ENCODE data around the gene MMP24. TPM values are rescaled to one million over a fixed set of nuclear protein-coding genes. Genes with fewer than 3 reads are reported as not detected.
"Not testable (repeated sequence)": the region's sequence is repeated elsewhere in the genome, so short reads cannot be mapped to it uniquely, and the experiment has no call there.

The MMP24 gene
- total RNA-seq (under 1 TPM; 0.12 to 0.19 TPM), polyA plus RNA-seq (under 1 TPM; 0.07 TPM)

DNA sequence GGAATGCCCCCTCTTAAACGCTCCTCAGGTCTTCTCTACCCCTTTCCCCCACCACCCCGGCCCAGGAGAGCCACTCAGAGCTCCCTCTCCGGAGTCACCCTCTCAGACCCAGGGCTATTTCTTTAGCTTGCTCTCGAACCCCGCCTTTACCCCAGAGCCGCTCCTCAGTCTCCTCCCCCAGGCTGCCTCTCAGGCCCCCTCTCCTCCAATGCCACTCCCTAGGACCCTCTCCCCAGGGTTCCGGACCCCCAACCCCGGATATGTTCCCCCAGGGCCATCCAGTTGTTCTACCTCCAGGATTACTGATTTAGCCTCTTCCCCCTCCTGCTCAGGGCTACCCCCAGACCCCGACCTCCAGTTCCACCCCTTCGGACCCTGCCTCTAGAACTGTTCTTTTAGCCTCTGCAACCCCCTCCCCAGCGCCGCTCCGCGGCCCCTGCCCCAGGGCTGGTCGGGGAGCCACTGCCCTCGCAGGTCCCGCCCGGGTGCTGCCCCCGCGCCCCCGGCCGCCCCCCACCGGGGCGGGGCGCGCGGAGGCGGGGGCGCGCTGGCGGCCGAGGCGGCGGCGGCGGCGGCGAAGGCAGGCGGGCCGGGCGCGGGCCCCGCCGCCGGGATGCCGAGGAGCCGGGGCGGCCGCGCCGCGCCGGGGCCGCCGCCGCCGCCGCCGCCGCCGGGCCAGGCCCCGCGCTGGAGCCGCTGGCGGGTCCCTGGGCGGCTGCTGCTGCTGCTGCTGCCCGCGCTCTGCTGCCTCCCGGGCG, at the start of gene MMP24:
MMP24 (plus strand) TSS at position 565 of the 758 bp plus-strand sequence; CDS start at position 614, 49 bp downstream.
- ChIA-PET CTCF (ENCODE audit: partially characterized antibody) (interaction anchor here (0.7 kb wide), 1 partner anchor 130 kb away, joined by 3 read pairs; no protein-coding TSS in a partner anchor), POLR2A (ENCODE audit: partially characterized antibody) (no interaction called here)
- no peak for DNase-seq
- intact Hi-C loops (cut with micrococcal nuclease): no loop called here
- Histone ChIP-seq H3K27me3 (ENCODE audit: insufficient read depth, low read length) (peaks cover 8% of the 10 kb centered on the region), H3K27ac (ENCODE audit: low read depth, low read length) (no peak within 1 kb of the TSS), H3K36me3 (ENCODE audit: insufficient read depth, low read length) (no peaks in the 10 kb centered on the region), H3K9me3 (ENCODE audit: control insufficient read depth in 1 of 2, low read length in 2 of 2) (no peaks in the 10 kb centered on the region), H3K4me3 (ENCODE audit: low read length in 2 of 2) (no peak within 1 kb of the TSS), H3K4me1 (ENCODE audit: insufficient read depth, low read length) (peaks cover 8% of the 10 kb centered on the region)
- Mint-ChIP-seq H3K4me3 (peak within 1 kb of the TSS; percentile 68 to 85 (median 80)), H3K4me1 (peaks cover 4 to 16% (median 10%) of the 10 kb centered on the region in 4 donors), H3K36me3 (peaks cover 11 to 44% of the 10 kb centered on the region in 2 donors), H3K9me3 (peaks cover 0 to 3% (median 0%) of the 10 kb centered on the region in 8 donors), H3K27me3 (peaks cover 22 to 29% of the 10 kb centered on the region in 2 donors), H3K27ac (peak within 1 kb of the TSS in 2 of 7 donors; percentile 51 to 52)

DNA sequence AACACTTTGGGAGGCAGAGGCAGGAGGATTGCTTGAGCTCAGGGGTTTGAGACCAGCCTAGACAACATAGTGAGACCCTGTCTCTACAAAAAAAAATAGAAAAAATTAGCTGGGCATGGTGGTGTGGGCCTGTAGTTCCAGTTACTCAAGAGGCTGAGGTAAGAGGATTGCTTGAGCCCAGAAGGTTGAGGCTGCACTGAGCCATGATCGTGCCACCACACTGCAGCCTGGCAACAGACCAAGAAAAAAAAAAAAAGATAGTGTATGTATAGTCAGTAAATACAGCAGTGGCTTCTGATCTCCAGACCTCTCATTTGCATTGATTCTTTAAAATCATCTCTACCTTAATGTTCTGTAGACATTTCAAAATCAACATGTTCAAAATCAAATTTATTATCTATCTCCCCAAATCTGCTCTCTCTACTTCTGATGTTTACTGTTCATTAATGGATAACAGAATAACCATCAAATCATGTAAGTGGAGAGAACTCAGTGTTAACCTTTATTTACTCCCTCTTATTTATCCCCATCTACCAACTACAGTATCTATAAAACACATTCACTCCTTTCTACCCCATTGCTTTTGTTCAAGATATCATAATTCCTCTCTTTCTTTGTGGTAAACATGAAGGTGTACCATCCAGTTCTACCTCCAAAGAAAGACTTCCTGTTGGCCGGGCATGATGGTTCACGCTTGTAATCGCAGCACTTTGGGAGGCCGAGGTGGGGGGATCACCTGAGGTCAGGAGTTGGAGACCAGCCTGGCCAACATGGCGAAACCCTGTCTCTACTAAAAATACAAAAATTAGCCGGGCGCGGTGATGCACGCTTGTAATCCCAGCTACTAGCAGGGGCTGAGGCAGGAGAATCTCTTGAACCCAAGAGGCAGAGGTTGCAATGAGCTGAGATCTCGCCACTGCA, 46.9 kb upstream of the MMP24 start:
- H3K4me3 ChIP-seq (ENCODE audit: low read length in 2 of 2): no peak overlapping the region
- CTCF ChIA-PET (ENCODE audit: partially characterized antibody): interaction anchor here (0.7 to 1.4 kb wide), 3 partner anchors 13 to 79 kb away, joined by 3 read pairs; no protein-coding TSS in a partner anchor
- intact Hi-C loops (cut with micrococcal nuclease): no loop called here

DNA sequence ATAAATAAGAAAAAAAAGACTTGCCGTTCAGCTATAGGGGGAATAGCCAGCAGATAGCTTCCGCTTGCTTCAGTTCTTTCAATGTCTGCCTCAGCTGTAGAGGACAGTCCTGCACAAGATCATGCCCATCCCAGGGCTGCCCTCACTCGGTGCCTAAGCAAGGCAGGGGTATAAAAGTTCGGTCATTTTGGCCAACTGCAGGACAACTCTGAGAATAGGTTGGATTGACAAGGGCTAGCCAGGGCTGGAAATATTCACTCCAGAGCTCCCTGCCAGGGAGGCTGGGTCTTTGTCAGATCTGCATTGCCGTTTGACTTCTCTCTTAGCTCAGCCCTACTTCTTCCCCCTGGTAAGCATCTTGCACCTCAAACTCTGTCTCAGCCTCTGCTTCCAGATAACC, 46.2 kb upstream of the MMP24 start:
- Mint-ChIP-seq H3K36me3 (peaks cover 3 to 41% of the 10 kb centered on the region in 2 donors), H3K4me1 (no peaks in the 10 kb centered on the region), H3K4me3 (no peak overlapping the region), H3K27me3 (no peaks in the 10 kb centered on the region), H3K27ac (no peak overlapping the region), H3K9me3 (no peaks in the 10 kb centered on the region)
- H3K27ac ChIP-seq (ENCODE audit: low read depth, low read length): no peak overlapping the region
- H3K9me3 ChIP-seq (ENCODE audit: control insufficient read depth in 1 of 2, low read length in 2 of 2): no peaks in the 10 kb centered on the region
- intact Hi-C loops (cut with micrococcal nuclease): no loop called here
- no peak overlapping the region for H3K4me3 ChIP-seq (ENCODE audit: low read length in 2 of 2)
- no peaks in the 10 kb centered on the region for H3K36me3 ChIP-seq (ENCODE audit: insufficient read depth, low read length)
- ChIA-PET CTCF (ENCODE audit: partially characterized antibody) (interaction anchor here (0.8 to 1.4 kb wide), 2 partner anchors 14 to 34 kb away, joined by 3 read pairs; no protein-coding TSS in a partner anchor), POLR2A (ENCODE audit: partially characterized antibody) (interaction anchor here (1.4 kb wide), 1 partner anchor 33 kb away, joined by 3 read pairs; the partner anchor contains the start of gene EDEM2)
- H3K27me3 ChIP-seq (ENCODE audit: insufficient read depth, low read length): no peaks in the 10 kb centered on the region
- H3K4me1 ChIP-seq (ENCODE audit: insufficient read depth, low read length): no peaks in the 10 kb centered on the region
- no peak for DNase-seq

More for the DNA sequence above, 46.9 kb upstream of the MMP24 start:
- no peak overlapping the region for H3K27ac ChIP-seq (ENCODE audit: low read depth, low read length)
- no peak for DNase-seq
- Mint-ChIP-seq H3K27me3 (no peaks in the 10 kb centered on the region), H3K9me3 (no peaks in the 10 kb centered on the region), H3K4me1 (no peaks in the 10 kb centered on the region), H3K4me3 (no peak overlapping the region), H3K27ac (peak overlapping the region in 1 of 7 donors; percentile 24), H3K36me3 (peaks cover 1 to 40% of the 10 kb centered on the region in 2 donors)
- POLR2A ChIA-PET (ENCODE audit: partially characterized antibody): interaction anchor here (1.4 kb wide), 1 partner anchor 32 kb away, joined by 3 read pairs; the partner anchor contains the start of gene EDEM2
- no peaks in the 10 kb centered on the region for H3K27me3 ChIP-seq (ENCODE audit: insufficient read depth, low read length)
- no peaks in the 10 kb centered on the region for H3K4me1 ChIP-seq (ENCODE audit: insufficient read depth, low read length)
- H3K36me3 ChIP-seq (ENCODE audit: insufficient read depth, low read length): no peaks in the 10 kb centered on the region
- H3K9me3 ChIP-seq (ENCODE audit: control insufficient read depth in 1 of 2, low read length in 2 of 2): no peaks in the 10 kb centered on the region

DNA sequence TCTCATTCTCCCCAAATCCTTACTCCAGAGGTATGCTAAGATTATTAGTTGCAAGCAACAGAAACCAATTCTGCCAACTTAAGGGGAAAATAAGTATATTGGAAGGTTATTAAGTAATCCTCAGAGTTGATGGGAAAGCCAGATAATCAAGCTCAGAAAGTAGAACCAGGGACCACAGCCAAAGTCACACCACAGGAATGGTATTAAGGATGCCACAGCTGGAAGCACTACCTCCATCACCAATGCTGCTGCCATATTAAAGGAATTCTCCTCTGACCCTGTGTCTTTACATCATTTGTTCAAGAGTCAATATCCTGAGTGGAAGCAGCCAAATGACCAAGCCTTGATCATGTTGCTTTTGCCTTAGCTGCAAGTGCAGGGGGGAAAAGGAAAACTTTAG, 44.8 kb upstream of the MMP24 start:
- no peak for DNase-seq
- Histone ChIP-seq H3K27ac (ENCODE audit: low read depth, low read length) (no peak overlapping the region), H3K36me3 (ENCODE audit: insufficient read depth, low read length) (no peaks in the 10 kb centered on the region), H3K9me3 (ENCODE audit: control insufficient read depth in 1 of 2, low read length in 2 of 2) (no peaks in the 10 kb centered on the region), H3K4me1 (ENCODE audit: insufficient read depth, low read length) (no peaks in the 10 kb centered on the region), H3K4me3 (ENCODE audit: low read length in 2 of 2) (no peak overlapping the region), H3K27me3 (ENCODE audit: insufficient read depth, low read length) (no peaks in the 10 kb centered on the region)
- ChIA-PET CTCF (ENCODE audit: partially characterized antibody) (no interaction called here), POLR2A (ENCODE audit: partially characterized antibody) (no interaction called here)
- no peaks in the 10 kb centered on the region for H3K4me1 Mint-ChIP-seq
- H3K27me3 Mint-ChIP-seq: no peaks in the 10 kb centered on the region
- no peak overlapping the region for H3K27ac Mint-ChIP-seq
- intact Hi-C loops (cut with micrococcal nuclease): no loop called here
- H3K36me3 Mint-ChIP-seq: peaks cover 3 to 41% of the 10 kb centered on the region in 2 donors
- H3K4me3 Mint-ChIP-seq: no peak overlapping the region
- H3K9me3 Mint-ChIP-seq: no peaks in the 10 kb centered on the region

DNA sequence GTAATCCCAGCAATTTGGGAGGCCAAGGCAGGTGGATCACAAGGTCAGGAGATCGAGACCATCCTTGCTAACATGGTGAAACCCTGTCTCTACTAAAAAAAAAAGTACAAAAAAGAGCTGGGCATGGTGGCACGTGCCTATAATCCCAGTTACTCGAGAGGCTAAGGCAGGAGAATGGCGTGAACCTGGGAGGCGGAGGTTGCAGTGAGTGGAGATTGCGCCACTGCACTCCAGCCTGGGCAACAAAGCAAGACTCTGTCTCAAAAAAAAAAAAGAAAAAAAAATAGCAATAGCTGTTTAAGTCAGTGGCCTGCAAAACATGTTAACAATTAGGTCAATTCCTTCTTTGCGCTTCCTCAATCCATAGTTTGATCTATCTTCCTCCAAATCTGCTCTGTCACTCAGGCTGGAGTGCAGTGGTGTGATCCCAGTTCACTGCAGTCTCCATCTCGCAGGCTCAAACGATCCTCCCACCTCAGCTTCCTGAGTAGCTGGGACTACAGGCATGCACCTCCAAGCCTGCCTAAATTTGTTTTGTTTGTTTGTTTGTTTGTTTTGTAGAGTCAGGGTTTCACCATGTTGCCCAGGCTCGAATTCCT, 39.7 kb upstream of the MMP24 start:
- H3K36me3 ChIP-seq (ENCODE audit: insufficient read depth, low read length); POLR2A ChIA-PET (ENCODE audit: partially characterized antibody); intact Hi-C loops (cut with micrococcal nuclease); H3K27ac Mint-ChIP-seq; H3K9me3 Mint-ChIP-seq; DNase-seq; H3K27me3 ChIP-seq (ENCODE audit: insufficient read depth, low read length); H3K4me3 ChIP-seq (ENCODE audit: low read length in 2 of 2); H3K27me3 Mint-ChIP-seq; H3K27ac ChIP-seq (ENCODE audit: low read depth, low read length); H3K4me3 Mint-ChIP-seq; H3K4me1 Mint-ChIP-seq; H3K4me1 ChIP-seq (ENCODE audit: insufficient read depth, low read length); CTCF ChIA-PET (ENCODE audit: partially characterized antibody); H3K9me3 ChIP-seq (ENCODE audit: control insufficient read depth in 1 of 2, low read length in 2 of 2): not testable (repeated sequence)
- peaks cover 9 to 44% of the 10 kb centered on the region in 2 donors for H3K36me3 Mint-ChIP-seq

DNA sequence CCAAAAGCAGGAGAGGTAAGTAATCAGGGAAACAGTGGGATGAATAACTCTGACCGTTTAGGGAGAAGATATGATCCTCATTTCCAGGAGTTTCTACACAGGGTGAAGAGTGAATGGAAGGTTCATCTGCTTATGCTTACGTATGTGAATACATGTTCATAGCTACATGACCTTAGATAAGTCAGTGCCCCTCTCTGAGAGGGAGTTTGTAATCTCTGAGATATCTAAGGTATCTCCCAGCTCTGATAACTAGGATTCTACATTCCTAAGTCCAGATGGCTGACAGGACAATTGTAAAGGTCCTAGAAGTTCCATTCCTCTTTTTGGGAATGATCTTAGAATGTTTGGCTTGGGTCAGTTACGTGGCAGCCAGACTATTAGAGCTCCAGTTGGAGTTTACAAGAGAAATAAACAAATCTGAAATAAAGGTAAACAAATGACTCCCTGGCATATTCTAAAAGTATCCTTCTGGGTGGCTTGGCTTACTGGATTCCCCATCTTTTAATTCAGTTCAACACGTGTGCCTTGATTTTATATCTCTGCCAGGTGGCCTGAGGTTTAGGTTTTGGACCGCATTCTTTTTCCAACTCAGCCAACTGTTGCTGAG, 38.8 kb upstream of the MMP24 start:
- Histone ChIP-seq H3K4me1 (ENCODE audit: insufficient read depth, low read length) (no peaks in the 10 kb centered on the region), H3K9me3 (ENCODE audit: control insufficient read depth in 1 of 2, low read length in 2 of 2) (no peaks in the 10 kb centered on the region), H3K36me3 (ENCODE audit: insufficient read depth, low read length) (no peaks in the 10 kb centered on the region), H3K27me3 (ENCODE audit: insufficient read depth, low read length) (no peaks in the 10 kb centered on the region), H3K27ac (ENCODE audit: low read depth, low read length) (no peak overlapping the region), H3K4me3 (ENCODE audit: low read length in 2 of 2) (no peak overlapping the region)
- Mint-ChIP-seq H3K4me3 (no peak overlapping the region), H3K27me3 (no peaks in the 10 kb centered on the region), H3K36me3 (peaks cover 9 to 40% of the 10 kb centered on the region in 2 donors), H3K27ac (no peak overlapping the region), H3K4me1 (no peaks in the 10 kb centered on the region), H3K9me3 (no peaks in the 10 kb centered on the region)
- DNase-seq: no peak
- intact Hi-C loops (cut with micrococcal nuclease): no loop called here
- CTCF ChIA-PET (ENCODE audit: partially characterized antibody): interaction anchor here (0.8 to 1.0 kb wide), 2 partner anchors 12 to 20 kb away, joined by 3 to 4 read pairs; no protein-coding TSS in a partner anchor
- POLR2A ChIA-PET (ENCODE audit: partially characterized antibody): no interaction called here

Measured in CD4-positive, alpha-beta memory T cell (primary cell).